Fibroblast of villous mesenchyme (primary cell): ENCODE results near the gene TMPRSS2. TPM values are rescaled to one million over a fixed set of nuclear protein-coding genes. Genes with fewer than 3 reads are reported as not detected.

Experiments
- DNase-seq: peaks from one replicate; pipeline ENCODE4 v3.0.0-alpha.2; 2010; ENCODE audit warnings: low read depth
- H3K4me3 ChIP-seq: 2 replicates; pipeline ENCODE4 v1.5.1; 2011; ENCODE audit warnings: low read depth, mild to moderate bottlenecking, low read length
- total RNA-seq: library from RNA; depleted of rRNA; stranded (reverse); fragments of >200 nt; gene quantifications from 2 replicates; pipeline ENCODE4 v1.2.3, GENCODE V29; 2012
- TF ChIP-seq, protein P1 (sequence below): IDR thresholded peaks from 2 replicates; pipeline ENCODE4 v1.5.1; 2012; ENCODE audit warnings: low read depth, mild to moderate bottlenecking, low read length; ENCODE audit not compliant: insufficient read depth

TMPRSS2 gene
- total RNA-seq, 1 donor, result not detected

DNA sequence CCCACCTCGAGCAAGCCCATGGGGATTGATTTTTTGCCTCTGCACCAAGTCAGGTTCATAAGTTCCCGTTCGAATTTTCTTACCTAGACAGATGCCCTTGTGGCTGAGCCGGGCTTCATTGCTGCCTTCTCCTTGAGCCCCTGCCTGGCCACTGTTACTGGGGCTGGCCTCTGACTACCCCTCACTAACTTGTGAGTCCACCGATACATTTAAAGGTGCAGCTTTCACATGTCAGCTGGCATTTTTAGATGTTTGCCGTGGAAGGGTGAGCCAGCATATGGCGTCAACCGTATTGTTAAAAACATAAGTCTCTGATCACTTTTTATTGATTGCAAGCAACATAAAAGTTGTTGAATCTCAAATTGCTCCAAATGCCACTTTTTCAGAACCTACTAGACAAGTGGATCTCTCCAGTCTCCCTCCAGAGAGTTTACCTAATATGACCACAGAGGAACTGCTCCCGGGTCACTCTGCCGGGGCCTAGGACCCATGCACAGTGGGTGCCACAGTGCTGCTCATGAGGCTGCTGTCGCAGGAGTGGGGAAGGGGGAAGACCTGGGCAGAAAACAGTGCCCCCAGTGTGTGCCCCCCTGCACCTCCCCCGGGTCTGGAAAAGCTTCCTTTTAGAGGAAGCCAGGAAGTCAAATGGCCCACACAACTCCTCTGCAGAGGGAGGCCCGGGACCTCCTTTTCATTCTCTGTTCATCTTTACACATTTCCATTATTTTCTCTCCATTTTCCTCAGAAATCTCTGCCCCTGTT is 63.1 kb downstream of the TMPRSS2 start:
- DNase-seq, result no peak
- TF ChIP-seq, protein P1, sequence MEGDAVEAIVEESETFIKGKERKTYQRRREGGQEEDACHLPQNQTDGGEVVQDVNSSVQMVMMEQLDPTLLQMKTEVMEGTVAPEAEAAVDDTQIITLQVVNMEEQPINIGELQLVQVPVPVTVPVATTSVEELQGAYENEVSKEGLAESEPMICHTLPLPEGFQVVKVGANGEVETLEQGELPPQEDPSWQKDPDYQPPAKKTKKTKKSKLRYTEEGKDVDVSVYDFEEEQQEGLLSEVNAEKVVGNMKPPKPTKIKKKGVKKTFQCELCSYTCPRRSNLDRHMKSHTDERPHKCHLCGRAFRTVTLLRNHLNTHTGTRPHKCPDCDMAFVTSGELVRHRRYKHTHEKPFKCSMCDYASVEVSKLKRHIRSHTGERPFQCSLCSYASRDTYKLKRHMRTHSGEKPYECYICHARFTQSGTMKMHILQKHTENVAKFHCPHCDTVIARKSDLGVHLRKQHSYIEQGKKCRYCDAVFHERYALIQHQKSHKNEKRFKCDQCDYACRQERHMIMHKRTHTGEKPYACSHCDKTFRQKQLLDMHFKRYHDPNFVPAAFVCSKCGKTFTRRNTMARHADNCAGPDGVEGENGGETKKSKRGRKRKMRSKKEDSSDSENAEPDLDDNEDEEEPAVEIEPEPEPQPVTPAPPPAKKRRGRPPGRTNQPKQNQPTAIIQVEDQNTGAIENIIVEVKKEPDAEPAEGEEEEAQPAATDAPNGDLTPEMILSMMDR, result no peak
- H3K4me3 ChIP-seq, result no peak overlapping the region

GRCh38 chr21:41443562-41443961 is 64.4 kb downstream of the TMPRSS2 start:
- no peak overlapping the region for H3K4me3 ChIP-seq
- TF ChIP-seq, protein P1, result no peak
- DNase-seq, result no peak

DNA sequence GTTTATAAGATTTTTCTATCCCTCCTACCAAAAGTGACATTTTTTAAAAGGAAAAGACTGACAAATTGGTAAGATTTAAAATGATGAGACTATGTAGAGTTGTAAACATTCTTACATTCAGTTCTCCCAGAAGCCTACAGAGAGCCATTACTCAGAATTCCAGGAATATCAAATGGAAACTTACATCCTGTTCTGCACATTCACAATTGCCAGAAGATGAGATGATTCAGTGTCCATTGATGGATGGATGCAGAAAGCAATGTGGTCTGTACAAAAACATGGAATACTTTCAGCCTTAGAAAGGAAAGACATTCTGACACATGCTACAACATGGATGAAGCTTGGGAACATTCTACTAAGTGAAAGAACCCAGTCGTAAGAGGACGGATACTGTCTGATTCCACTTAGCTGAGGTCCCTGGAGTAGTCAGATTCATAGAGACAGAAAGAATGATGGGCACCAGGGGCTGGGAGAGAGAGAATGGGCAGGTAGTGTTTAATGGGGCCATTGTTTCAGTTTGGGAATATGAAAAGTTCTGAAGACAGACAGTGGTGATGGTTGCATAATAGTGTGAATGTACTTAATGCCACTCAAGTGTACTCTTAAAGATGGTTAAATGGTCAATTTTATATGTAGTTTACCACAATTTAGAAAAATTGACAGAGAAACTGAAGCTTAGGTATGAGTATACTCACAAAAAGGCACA is 65.3 kb downstream of the TMPRSS2 start:
- H3K4me3 ChIP-seq, result no peak overlapping the region
- TF ChIP-seq, protein P1, result no peak
- DNase-seq, result no peak

GRCh38 chr21:41441546-41441945 is 66.4 kb downstream of the TMPRSS2 start:
- TF ChIP-seq, protein P1, result no peak
- DNase-seq, result no peak
- no peak overlapping the region for H3K4me3 ChIP-seq

- DNase-seq, result no peak
- TF ChIP-seq, protein P1, result no peak
- H3K4me3 ChIP-seq, result no peak overlapping the region
Observed at GRCh38 chr21:41439248-41439647, 68.7 kb downstream of the TMPRSS2 start.

DNA sequence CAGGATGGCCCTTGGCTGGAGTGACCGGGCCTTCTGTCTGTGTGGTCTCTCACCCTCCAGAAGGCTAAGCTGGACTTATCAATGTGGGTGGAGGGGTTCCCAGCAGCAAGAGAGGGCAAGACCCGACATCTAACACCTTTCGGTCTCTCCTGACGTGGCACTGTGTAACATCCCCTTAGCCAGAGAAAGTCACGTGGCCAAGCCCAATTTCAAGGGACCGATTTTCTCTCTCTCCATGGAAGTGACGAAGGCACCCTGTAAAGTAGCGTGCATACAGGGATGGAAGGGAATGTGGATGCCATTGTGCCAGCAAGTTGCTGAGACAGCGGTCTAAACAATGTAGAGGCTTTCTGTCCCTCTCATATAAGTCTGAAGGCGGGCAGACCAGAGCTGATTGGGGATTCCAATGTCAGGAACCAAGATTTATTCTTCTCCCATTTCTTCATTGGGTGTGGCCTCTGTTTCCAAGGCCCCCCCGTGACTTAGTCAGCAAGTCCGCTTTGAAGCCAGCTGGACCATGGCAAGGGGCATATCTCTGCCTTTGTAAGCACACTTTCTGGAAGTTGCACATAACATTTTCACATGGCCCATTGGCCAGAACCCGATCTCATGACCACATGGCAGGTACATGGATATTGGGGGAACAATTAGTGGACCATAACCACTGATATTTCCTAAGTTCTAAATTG is 69.4 kb downstream of the TMPRSS2 start:
- no peak overlapping the region for H3K4me3 ChIP-seq
- DNase-seq, result no peak
- TF ChIP-seq, protein P1, result no peak
